ENCODE measurements around the gene BRINP1.

DNA sequence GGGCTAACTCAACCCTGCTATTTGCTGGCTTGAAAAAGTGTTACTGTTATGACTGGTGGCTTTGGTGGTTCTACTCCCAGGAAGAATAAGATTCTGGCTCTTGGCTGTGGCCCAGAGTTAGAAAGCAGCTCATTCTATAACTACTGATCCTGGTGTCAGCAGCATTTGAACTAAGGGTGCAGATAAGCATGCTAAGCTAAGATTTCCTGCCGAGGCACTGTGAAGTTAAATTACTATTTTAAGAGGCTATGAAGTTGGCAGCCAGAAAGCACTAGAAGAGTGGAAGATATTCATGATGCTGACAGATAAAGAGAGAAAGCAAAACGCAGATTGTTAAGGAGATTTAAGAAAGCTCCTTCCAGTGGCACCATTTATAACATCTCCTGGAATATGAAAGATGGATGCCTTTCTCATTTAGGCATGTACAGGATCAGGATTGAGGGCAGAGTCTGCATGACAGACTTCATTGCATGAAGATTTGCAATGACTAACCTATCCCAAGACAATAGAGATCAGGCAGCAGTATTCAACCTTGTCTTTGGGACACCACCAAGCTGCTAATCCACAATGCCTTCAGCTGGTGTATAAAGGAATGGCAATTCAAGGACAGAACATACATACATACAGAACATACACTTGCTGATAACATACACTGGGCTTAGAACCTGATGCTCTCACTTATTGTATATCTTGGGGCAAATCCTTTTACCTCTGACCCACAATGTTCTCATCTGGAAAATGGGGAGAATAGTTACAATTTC, 11.7 kb downstream of the BRINP1 start:
- TF ChIP-seq ZNF660 (tag by site-specific recombination; IDR thresholded peaks at IDR 0.05), result no peak
- TF ChIP-seq ZNF280D (tag by site-specific recombination; IDR thresholded peaks at IDR 0.05), result no peak
- TF ChIP-seq ZNF768 (tag by site-specific recombination; IDR thresholded peaks at IDR 0.05), result no peak
- TF ChIP-seq ZNF555 (tag by site-specific recombination; conservative IDR thresholded peaks at IDR 0.05), result no peak
- TF ChIP-seq, protein P1, sequence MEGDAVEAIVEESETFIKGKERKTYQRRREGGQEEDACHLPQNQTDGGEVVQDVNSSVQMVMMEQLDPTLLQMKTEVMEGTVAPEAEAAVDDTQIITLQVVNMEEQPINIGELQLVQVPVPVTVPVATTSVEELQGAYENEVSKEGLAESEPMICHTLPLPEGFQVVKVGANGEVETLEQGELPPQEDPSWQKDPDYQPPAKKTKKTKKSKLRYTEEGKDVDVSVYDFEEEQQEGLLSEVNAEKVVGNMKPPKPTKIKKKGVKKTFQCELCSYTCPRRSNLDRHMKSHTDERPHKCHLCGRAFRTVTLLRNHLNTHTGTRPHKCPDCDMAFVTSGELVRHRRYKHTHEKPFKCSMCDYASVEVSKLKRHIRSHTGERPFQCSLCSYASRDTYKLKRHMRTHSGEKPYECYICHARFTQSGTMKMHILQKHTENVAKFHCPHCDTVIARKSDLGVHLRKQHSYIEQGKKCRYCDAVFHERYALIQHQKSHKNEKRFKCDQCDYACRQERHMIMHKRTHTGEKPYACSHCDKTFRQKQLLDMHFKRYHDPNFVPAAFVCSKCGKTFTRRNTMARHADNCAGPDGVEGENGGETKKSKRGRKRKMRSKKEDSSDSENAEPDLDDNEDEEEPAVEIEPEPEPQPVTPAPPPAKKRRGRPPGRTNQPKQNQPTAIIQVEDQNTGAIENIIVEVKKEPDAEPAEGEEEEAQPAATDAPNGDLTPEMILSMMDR (tag by site-specific recombination; IDR thresholded peaks at IDR 0.05), result no peak
- TF ChIP-seq RBAK (tag by site-specific recombination; IDR thresholded peaks at IDR 0.05), result no peak
- no peak for TF ChIP-seq ZNF335 (tag by site-specific recombination; conservative IDR thresholded peaks at IDR 0.05)
- no peak for TF ChIP-seq KLF9 (tag by site-specific recombination; IDR thresholded peaks at IDR 0.05; ENCODE audit: low read depth)
- TF ChIP-seq YY2 (tag by site-specific recombination; IDR thresholded peaks at IDR 0.05), result no peak
- no peak for TF ChIP-seq ZNF16 (tag by site-specific recombination; IDR thresholded peaks at IDR 0.05; ENCODE audit: low read depth)
- TF ChIP-seq ZFHX2 (tag by site-specific recombination; conservative IDR thresholded peaks at IDR 0.05), result no peak
- TF ChIP-seq YY1 (tag by site-specific recombination; IDR thresholded peaks at IDR 0.05), result no peak
- TF ChIP-seq ZNF23 (tag by site-specific recombination; IDR thresholded peaks at IDR 0.05; ENCODE audit: borderline replicate concordance), result no peak
